Activated CD4-positive, alpha-beta memory T cell treated with anti-CD3 and anti-CD28 coated beads, Interleukin-2, amount 10 ng/mL, durations not matched to agents 7 days and 5 days (primary cell): Measurements from ENCODE around the gene CEP350. TPM values are rescaled to one million over a fixed set of nuclear protein-coding genes. Genes with fewer than 3 reads are reported as not detected.

Source experiments
- CTCF ChIA-PET: fragments of 350-600 bp; sonication (Branson Sonifier 250); formaldehyde crosslinking; loops from one replicate; lab custom pipeline; 2021; ENCODE audit warnings: antibody characterized with exemption, inconsistent platforms; lab: Charles Lee
- POLR2A ChIA-PET: fragments of 350-600 bp; sonication (Branson Sonifier 250); formaldehyde crosslinking; loops from one replicate; lab custom pipeline; 2021; ENCODE audit warnings: antibody characterized with exemption; lab: Charles Lee
- DNase-seq: peaks from one replicate; pipeline ENCODE4 v3.0.0-alpha.2; 2020
- H3K27ac Mint-ChIP-seq: one replicate; pipeline ENCODE4 v1.8.0; 2021; ENCODE audit warnings: mild to moderate bottlenecking, mixed read lengths
- H3K27me3 Mint-ChIP-seq: one replicate; pipeline ENCODE4 v1.8.0; 2021; ENCODE audit warnings: mixed read lengths
- H3K36me3 Mint-ChIP-seq: one replicate; pipeline ENCODE4 v1.8.0; 2021; ENCODE audit warnings: low read depth, mixed read lengths
- H3K4me1 Mint-ChIP-seq: one replicate; pipeline ENCODE4 v1.8.0; 2021; ENCODE audit warnings: mixed read lengths
- H3K4me3 Mint-ChIP-seq: one replicate; pipeline ENCODE4 v1.8.0; 2021; ENCODE audit warnings: mild to moderate bottlenecking, mixed read lengths
- H3K9me3 Mint-ChIP-seq: one replicate; pipeline ENCODE4 v1.8.0; 2021; ENCODE audit warnings: mixed read lengths
- total RNA-seq, 2 experiments: library from RNA; stranded (reverse); gene quantifications; one replicate each; pipeline ENCODE4 v1.2.3, GENCODE V29; 2021

CEP350 gene
- total RNA-seq, 2 experiments from 2014 or later: 52.6 to 57.0 TPM

- H3K36me3 Mint-ChIP-seq: peaks cover 18% of the 10 kb centered on the region
- no peak overlapping the region for H3K27ac Mint-ChIP-seq
- no peak overlapping the region for H3K4me3 Mint-ChIP-seq
- H3K9me3 Mint-ChIP-seq: no peaks in the 10 kb centered on the region
- H3K27me3 Mint-ChIP-seq: peaks cover 2% of the 10 kb centered on the region
- DNase-seq: no peak
- CTCF ChIA-PET: no interaction called here
- H3K4me1 Mint-ChIP-seq: no peaks in the 10 kb centered on the region
- POLR2A ChIA-PET: interaction anchor here (0.8 kb wide), 1 partner anchor 9 kb away, joined by 3 read pairs; no protein-coding TSS in a partner anchor
Measured at GRCh38 chr1:179925922-179926849, 28.4 kb upstream of the CEP350 start.

GRCh38 chr1:179926850-179927205 lies 27.8 kb upstream of the CEP350 start:
- no peak overlapping the region for H3K27ac Mint-ChIP-seq
- H3K27me3 Mint-ChIP-seq: peaks cover 2% of the 10 kb centered on the region
- H3K9me3 Mint-ChIP-seq: no peaks in the 10 kb centered on the region
- POLR2A ChIA-PET: no interaction called here
- no peak for DNase-seq
- H3K4me3 Mint-ChIP-seq: no peak overlapping the region
- peaks cover 12% of the 10 kb centered on the region for H3K36me3 Mint-ChIP-seq
- H3K4me1 Mint-ChIP-seq: no peaks in the 10 kb centered on the region
- CTCF ChIA-PET: no interaction called here

- DNase-seq: no peak
- H3K4me3 Mint-ChIP-seq: no peak overlapping the region
- peaks cover 7% of the 10 kb centered on the region for H3K27me3 Mint-ChIP-seq
- no peak overlapping the region for H3K27ac Mint-ChIP-seq
- ChIA-PET CTCF (interaction anchor here (1.6 kb wide), 1 partner anchor 62 kb away, joined by 4 read pairs; no protein-coding TSS in a partner anchor), POLR2A (no interaction called here)
- no peaks in the 10 kb centered on the region for H3K4me1 Mint-ChIP-seq
- H3K9me3 Mint-ChIP-seq: no peaks in the 10 kb centered on the region
- H3K36me3 Mint-ChIP-seq: no peaks in the 10 kb centered on the region
Measured at GRCh38 chr1:179929955-179930798, 24.4 kb upstream of the CEP350 start.

- no peak overlapping the region for H3K27ac Mint-ChIP-seq
- no peak overlapping the region for H3K4me3 Mint-ChIP-seq
- ChIA-PET POLR2A (no interaction called here), CTCF (interaction anchor here (1.6 kb wide), 1 partner anchor 63 kb away, joined by 4 read pairs; no protein-coding TSS in a partner anchor)
- DNase-seq: no peak
- H3K9me3 Mint-ChIP-seq: no peaks in the 10 kb centered on the region
- H3K36me3 Mint-ChIP-seq: no peaks in the 10 kb centered on the region
- H3K4me1 Mint-ChIP-seq: no peaks in the 10 kb centered on the region
- peaks cover 7% of the 10 kb centered on the region for H3K27me3 Mint-ChIP-seq
Measured at GRCh38 chr1:179930867-179931266, 23.7 kb upstream of the CEP350 start.

GRCh38 chr1:179933219-179933618 lies 21.4 kb upstream of the CEP350 start:
- H3K4me3 Mint-ChIP-seq: no peak overlapping the region
- CTCF ChIA-PET: no interaction called here
- no peak for DNase-seq
- POLR2A ChIA-PET: interaction anchor here (1.5 kb wide), 1 partner anchor 20 kb away, joined by 5 read pairs; no protein-coding TSS in a partner anchor
- no peaks in the 10 kb centered on the region for H3K4me1 Mint-ChIP-seq
- no peaks in the 10 kb centered on the region for H3K9me3 Mint-ChIP-seq
- peaks cover 17% of the 10 kb centered on the region for H3K27me3 Mint-ChIP-seq
- H3K27ac Mint-ChIP-seq: no peak overlapping the region
- no peaks in the 10 kb centered on the region for H3K36me3 Mint-ChIP-seq

- no peak for DNase-seq
- H3K9me3 Mint-ChIP-seq: no peaks in the 10 kb centered on the region
- no peaks in the 10 kb centered on the region for H3K36me3 Mint-ChIP-seq
- ChIA-PET POLR2A (interaction anchor here (0.6 kb wide), 1 partner anchor 273 kb away, joined by 3 read pairs; no protein-coding TSS in a partner anchor), CTCF (no interaction called here)
- no peaks in the 10 kb centered on the region for H3K4me1 Mint-ChIP-seq
- no peak overlapping the region for H3K27ac Mint-ChIP-seq
- peaks cover 26% of the 10 kb centered on the region for H3K27me3 Mint-ChIP-seq
- H3K4me3 Mint-ChIP-seq: no peak overlapping the region
Measured at GRCh38 chr1:179935909-179936496, 18.6 kb upstream of the CEP350 start.

GRCh38 chr1:179937668-179938254 lies 16.8 kb upstream of the CEP350 start:
- ChIA-PET POLR2A (interaction anchor here (1.1 kb wide), 1 partner anchor 17 kb away, joined by 4 read pairs; the partner anchor contains the start of gene CEP350), CTCF (interaction anchor here (1.2 kb wide), 1 partner anchor 27 kb away, joined by 3 read pairs; no protein-coding TSS in a partner anchor)
- no peak overlapping the region for H3K27ac Mint-ChIP-seq

GRCh38 chr1:179938752-179939151 lies 15.9 kb upstream of the CEP350 start:
- no peak overlapping the region for H3K27ac Mint-ChIP-seq
- no peaks in the 10 kb centered on the region for H3K36me3 Mint-ChIP-seq
- no peak for DNase-seq
- ChIA-PET CTCF (interaction anchor here (1.0 kb wide), 1 partner anchor 15 kb away, joined by 3 read pairs; no protein-coding TSS in a partner anchor), POLR2A (no interaction called here)
- no peak overlapping the region for H3K4me3 Mint-ChIP-seq
- peaks cover 25% of the 10 kb centered on the region for H3K27me3 Mint-ChIP-seq
- H3K9me3 Mint-ChIP-seq: no peaks in the 10 kb centered on the region
- peaks cover 3% of the 10 kb centered on the region for H3K4me1 Mint-ChIP-seq

More at GRCh38 chr1:179937668-179938254, 16.8 kb upstream of the CEP350 start:
- Mint-ChIP-seq H3K9me3 (no peaks in the 10 kb centered on the region), H3K4me1 (peaks cover 2% of the 10 kb centered on the region), H3K27me3 (peaks cover 25% of the 10 kb centered on the region), H3K36me3 (no peaks in the 10 kb centered on the region), H3K4me3 (no peak overlapping the region)
- no peak for DNase-seq

GRCh38 chr1:179939941-179940340 lies 14.7 kb upstream of the CEP350 start:
- Mint-ChIP-seq H3K4me3 (no peak overlapping the region), H3K27ac (no peak overlapping the region), H3K4me1 (peaks cover 3% of the 10 kb centered on the region), H3K27me3 (peaks cover 20% of the 10 kb centered on the region), H3K9me3 (no peaks in the 10 kb centered on the region), H3K36me3 (no peaks in the 10 kb centered on the region)
- CTCF ChIA-PET: no interaction called here
- POLR2A ChIA-PET: no interaction called here
- no peak for DNase-seq

- CTCF ChIA-PET: no interaction called here
Measured at GRCh38 chr1:179941454-179941853, 13.2 kb upstream of the CEP350 start.

GRCh38 chr1:179950651-179951050 lies 4.0 kb upstream of the CEP350 start:
- no peak for DNase-seq

More at GRCh38 chr1:179941454-179941853, 13.2 kb upstream of the CEP350 start:
- Mint-ChIP-seq H3K9me3 (no peaks in the 10 kb centered on the region), H3K4me1 (peaks cover 3% of the 10 kb centered on the region), H3K27ac (no peak overlapping the region), H3K36me3 (no peaks in the 10 kb centered on the region), H3K4me3 (no peak overlapping the region), H3K27me3 (peaks cover 20% of the 10 kb centered on the region)
- POLR2A ChIA-PET: no interaction called here
- no peak for DNase-seq

More at GRCh38 chr1:179950651-179951050, 4.0 kb upstream of the CEP350 start:
- Mint-ChIP-seq H3K27ac (no peak overlapping the region), H3K9me3 (no peaks in the 10 kb centered on the region), H3K4me3 (no peak overlapping the region), H3K4me1 (peaks cover 22% of the 10 kb centered on the region), H3K27me3 (no peaks in the 10 kb centered on the region), H3K36me3 (no peaks in the 10 kb centered on the region)
- CTCF ChIA-PET: interaction anchor here (0.7 kb wide), 1 partner anchor 67 kb away, joined by 3 read pairs; no protein-coding TSS in a partner anchor
- POLR2A ChIA-PET: no interaction called here
